ENCODE results near the gene ACACB. TPM values are rescaled to one million over a fixed set of nuclear protein-coding genes. Genes with fewer than 3 reads are reported as not detected.

ACACB gene
- total RNA-seq, 2 donors from 2014 or later, result 6.8 to 12.7 TPM

- H3K27ac Mint-ChIP-seq, result no peak overlapping the region
Observed at GRCh38 chr12:109236257-109236656, 119.9 kb downstream of the ACACB start.

DNA sequence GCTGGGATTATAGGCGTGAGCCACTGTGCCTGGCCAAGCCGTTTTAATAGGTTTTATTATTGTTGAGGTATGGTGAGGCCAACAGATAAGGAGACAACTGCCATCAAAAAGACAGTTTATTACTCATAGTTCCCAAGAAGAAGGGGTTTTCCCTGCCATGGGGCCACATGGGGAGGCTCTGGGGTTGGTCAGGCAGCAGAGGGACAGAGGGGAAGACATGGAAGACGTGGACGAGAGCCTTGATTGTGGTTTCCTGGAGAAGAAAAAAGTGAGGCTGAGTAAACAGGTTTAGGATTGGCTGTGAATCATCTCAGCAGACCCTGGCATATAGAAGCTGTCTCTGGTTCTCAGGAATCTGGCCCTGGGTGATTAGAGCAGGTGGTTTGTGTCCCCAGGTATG, 122.8 kb downstream of the ACACB start:
- no peaks in the 10 kb centered on the region for H3K36me3 ChIP-seq (ENCODE audit: control insufficient read depth, insufficient read depth, low read length)
- H3K27ac ChIP-seq (ENCODE audit: low read depth, low read length), result no peak overlapping the region
- no peak for DNase-seq
- no peaks in the 10 kb centered on the region for H3K27me3 ChIP-seq (ENCODE audit: control insufficient read depth, insufficient read depth, low read length, poor library complexity, severe bottlenecking)
- no peaks in the 10 kb centered on the region for H3K4me1 ChIP-seq (ENCODE audit: control insufficient read depth, insufficient read depth, low read length)
- Mint-ChIP-seq H3K36me3 (ENCODE audit: low read depth) (peaks cover 12% of the 10 kb centered on the region), H3K27ac (no peak overlapping the region), H3K4me3 (no peak overlapping the region), H3K9me3 (no peaks in the 10 kb centered on the region), H3K27me3 (ENCODE audit: insufficient read depth) (no peaks in the 10 kb centered on the region), H3K4me1 (no peaks in the 10 kb centered on the region)
- TF ChIP-seq, protein P1, sequence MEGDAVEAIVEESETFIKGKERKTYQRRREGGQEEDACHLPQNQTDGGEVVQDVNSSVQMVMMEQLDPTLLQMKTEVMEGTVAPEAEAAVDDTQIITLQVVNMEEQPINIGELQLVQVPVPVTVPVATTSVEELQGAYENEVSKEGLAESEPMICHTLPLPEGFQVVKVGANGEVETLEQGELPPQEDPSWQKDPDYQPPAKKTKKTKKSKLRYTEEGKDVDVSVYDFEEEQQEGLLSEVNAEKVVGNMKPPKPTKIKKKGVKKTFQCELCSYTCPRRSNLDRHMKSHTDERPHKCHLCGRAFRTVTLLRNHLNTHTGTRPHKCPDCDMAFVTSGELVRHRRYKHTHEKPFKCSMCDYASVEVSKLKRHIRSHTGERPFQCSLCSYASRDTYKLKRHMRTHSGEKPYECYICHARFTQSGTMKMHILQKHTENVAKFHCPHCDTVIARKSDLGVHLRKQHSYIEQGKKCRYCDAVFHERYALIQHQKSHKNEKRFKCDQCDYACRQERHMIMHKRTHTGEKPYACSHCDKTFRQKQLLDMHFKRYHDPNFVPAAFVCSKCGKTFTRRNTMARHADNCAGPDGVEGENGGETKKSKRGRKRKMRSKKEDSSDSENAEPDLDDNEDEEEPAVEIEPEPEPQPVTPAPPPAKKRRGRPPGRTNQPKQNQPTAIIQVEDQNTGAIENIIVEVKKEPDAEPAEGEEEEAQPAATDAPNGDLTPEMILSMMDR (conservative IDR thresholded peaks at IDR 0.05), result no peak
- no peaks in the 10 kb centered on the region for H3K9me3 ChIP-seq (ENCODE audit: control insufficient read depth, low read length)
- 91 to 92% methylated on average over 3 to 4 of the region's 4 CpGs for WGBS, 2 experiments (ENCODE audit: insufficient coverage in 1 of 2, insufficient read length in 1 of 2)
- H3K9ac ChIP-seq (ENCODE audit: extremely low read depth, low read length, poor library complexity, severe bottlenecking), result no peak overlapping the region
- H3K4me3 ChIP-seq (ENCODE audit: low read length), result no peak overlapping the region

More at GRCh38 chr12:109236257-109236656, 119.9 kb downstream of the ACACB start:
- H3K9ac ChIP-seq (ENCODE audit: extremely low read depth, low read length, poor library complexity, severe bottlenecking), result no peak overlapping the region
- no peaks in the 10 kb centered on the region for H3K9me3 Mint-ChIP-seq
- H3K36me3 ChIP-seq (ENCODE audit: control insufficient read depth, insufficient read depth, low read length), result no peaks in the 10 kb centered on the region
- no peak overlapping the region for H3K4me3 Mint-ChIP-seq
- no peaks in the 10 kb centered on the region for H3K27me3 ChIP-seq (ENCODE audit: control insufficient read depth, insufficient read depth, low read length, poor library complexity, severe bottlenecking)
- H3K4me1 ChIP-seq (ENCODE audit: control insufficient read depth, insufficient read depth, low read length), result no peaks in the 10 kb centered on the region
- H3K9me3 ChIP-seq (ENCODE audit: control insufficient read depth, low read length), result no peaks in the 10 kb centered on the region
- H3K27me3 Mint-ChIP-seq (ENCODE audit: insufficient read depth), result no peaks in the 10 kb centered on the region
- 91 to 92% methylated on average over 6 of the region's 6 CpGs for WGBS, 2 experiments (ENCODE audit: insufficient coverage in 1 of 2, insufficient read length in 1 of 2)
- H3K27ac ChIP-seq (ENCODE audit: low read depth, low read length), result no peak overlapping the region
- no peak overlapping the region for H3K4me3 ChIP-seq (ENCODE audit: low read length)
- no peaks in the 10 kb centered on the region for H3K4me1 Mint-ChIP-seq
- H3K36me3 Mint-ChIP-seq (ENCODE audit: low read depth), result peaks cover 4% of the 10 kb centered on the region
- TF ChIP-seq, protein P1 (conservative IDR thresholded peaks at IDR 0.05), result no peak
- no peak for DNase-seq

DNA sequence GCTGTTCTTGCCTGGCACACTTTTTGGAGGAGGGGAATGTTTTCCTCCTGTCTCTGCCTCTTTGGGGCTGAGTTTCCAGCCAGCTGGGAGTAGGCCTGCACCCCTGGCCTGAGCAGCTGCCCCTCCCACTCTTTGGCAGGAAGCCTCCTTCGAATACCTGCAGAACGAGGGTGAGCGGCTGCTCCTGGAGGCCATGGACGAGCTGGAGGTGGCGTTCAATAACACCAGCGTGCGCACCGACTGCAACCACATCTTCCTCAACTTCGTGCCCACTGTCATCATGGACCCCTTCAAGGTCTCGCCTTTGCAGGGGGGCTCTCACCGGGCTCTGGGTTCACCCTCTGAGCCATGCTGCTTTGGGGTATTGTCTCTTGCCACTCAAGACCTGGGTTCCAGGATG, 123.3 kb downstream of the ACACB start:
- Mint-ChIP-seq H3K27me3 (ENCODE audit: insufficient read depth) (no peaks in the 10 kb centered on the region), H3K9me3 (no peaks in the 10 kb centered on the region), H3K4me1 (no peaks in the 10 kb centered on the region), H3K27ac (no peak overlapping the region), H3K4me3 (no peak overlapping the region), H3K36me3 (ENCODE audit: low read depth) (peaks cover 13% of the 10 kb centered on the region)
- DNase-seq, result no peak
- H3K27ac ChIP-seq (ENCODE audit: low read depth, low read length), result no peak overlapping the region
- TF ChIP-seq, protein P1 (conservative IDR thresholded peaks at IDR 0.05), result no peak
- H3K9ac ChIP-seq (ENCODE audit: extremely low read depth, low read length, poor library complexity, severe bottlenecking), result no peak overlapping the region
- 93 to 95% methylated on average over 8 to 11 of the region's 11 CpGs for WGBS, 2 experiments (ENCODE audit: insufficient coverage in 1 of 2, insufficient read length in 1 of 2)
- no peaks in the 10 kb centered on the region for H3K9me3 ChIP-seq (ENCODE audit: control insufficient read depth, low read length)
- H3K27me3 ChIP-seq (ENCODE audit: control insufficient read depth, insufficient read depth, low read length, poor library complexity, severe bottlenecking), result no peaks in the 10 kb centered on the region
- H3K4me1 ChIP-seq (ENCODE audit: control insufficient read depth, insufficient read depth, low read length), result no peaks in the 10 kb centered on the region
- H3K36me3 ChIP-seq (ENCODE audit: control insufficient read depth, insufficient read depth, low read length), result no peaks in the 10 kb centered on the region
- H3K4me3 ChIP-seq (ENCODE audit: low read length), result no peak overlapping the region
